K562 (cell line): Measurements from ENCODE around the gene MYOT. TPM values are rescaled to one million over a fixed set of nuclear protein-coding genes. Genes with fewer than 3 reads are reported as not detected.
"Not testable (repeated sequence)": the region's sequence is repeated elsewhere in the genome, so short reads cannot be mapped to it uniquely, and the experiment has no call there.

Experiments used
- ATAC-seq: fragments of 200-7000 bp; cut with Tn5 transposase; 3 replicates; pipeline ENCODE4 v1.9.1; 2020; ENCODE audit warnings: moderate library complexity
- BruUV-seq: library from RNA; stranded (reverse); fragments of 400-500 nt; replicated peaks from 2 replicates; lab custom pipeline; 2021; lab: Mats Ljungman, UMichigan
- CTCF ChIA-PET: fragments of 300-600 bp; formaldehyde crosslinking; extraction: SDS; loops from one replicate; lab custom pipeline; 2021; ENCODE audit warnings: low intra/inter-chr PET ratio; lab: Yijun Ruan, JAX
- POLR2A ChIA-PET: fragments of 300-600, 350-650 bp; sonication (Branson Sonifier 250); formaldehyde crosslinking; extraction: SDS; loops from one replicate; lab custom pipeline; 2021; ENCODE audit warnings: antibody characterized with exemption, inconsistent platforms; lab: Yijun Ruan, JAX
- DNase-seq, 4 experiments: peaks; one replicate each; pipeline versions ENCODE4 v3.0.0 to v3.0.0-alpha.2; 2011 to 2018; ENCODE audit warnings: low spot score in 3 of 4, mixed read lengths in 3 of 4; ENCODE audit errors: extremely low read depth in 1 of 4
- FAIRE-seq: peaks from 2 replicates; lab custom pipeline; 2011; peaks lifted over from hg19 to GRCh38; lab: Jason Lieb, UNC
- H2AFZ ChIP-seq: 2 replicates; pipeline ENCODE4 v1.6.0; 2011; ENCODE audit warnings: low read depth, low read length, control low read depth, inconsistent platforms
- H3K27ac ChIP-seq: fragments of 200-600 bp; 3 replicates; pipeline ENCODE4 v1.8.0; 2011; ENCODE audit warnings: low read depth, mild to moderate bottlenecking, control low read depth, inconsistent platforms, low read length, moderate library complexity, mixed read lengths; ENCODE audit errors: extremely low read depth
- H3K27me3 ChIP-seq, 2 experiments: fragments of 300-600 bp in 1 of 2; 2 replicates in 1 of 2; 3 replicates in 1 of 2; pipeline versions ENCODE4 v1.6.0 to v1.8.0; 2011; ENCODE audit warnings: inconsistent platforms in 2 of 2, low read length in 2 of 2, mild to moderate bottlenecking in 1 of 2, mixed read lengths in 1 of 2, moderate library complexity in 1 of 2; ENCODE audit not compliant: control insufficient read depth in 2 of 2, insufficient read depth in 2 of 2
- H3K36me3 ChIP-seq: fragments of 300-600 bp; 3 replicates; pipeline ENCODE4 v1.8.0; 2011; ENCODE audit warnings: mild to moderate bottlenecking, low read length, inconsistent platforms; ENCODE audit not compliant: control insufficient read depth, insufficient read depth
- H3K4me1 ChIP-seq, 2 experiments: fragments of 200-600 bp in 1 of 2; replicated peaks in 1 of 2; 2 replicates in 1 of 2; 3 replicates in 1 of 2; pipeline versions ENCODE4 v1.5.1 to v1.8.0; 2011; ENCODE audit warnings: inconsistent platforms in 2 of 2, low read length in 2 of 2, mild to moderate bottlenecking in 1 of 2, mixed read lengths in 1 of 2, moderate library complexity in 1 of 2; ENCODE audit not compliant: control insufficient read depth in 2 of 2, insufficient read depth in 2 of 2
- H3K4me2 ChIP-seq: 2 replicates; pipeline ENCODE4 v1.6.1; 2011; ENCODE audit warnings: low read length, control low read depth, inconsistent platforms, mixed read lengths; ENCODE audit not compliant: insufficient read depth
- H3K4me3 ChIP-seq: fragments of 200-600 bp; sonication (generic), shearing (Covaris generic); 2 replicates; pipeline ENCODE4 v1.5.1; 2016; ENCODE audit warnings: control low read depth, inconsistent platforms
- H3K79me2 ChIP-seq: fragments of 200-600 bp; 3 replicates; pipeline ENCODE4 v1.8.0; 2011; ENCODE audit warnings: low read length, inconsistent platforms; ENCODE audit not compliant: control insufficient read depth, insufficient read depth
- H3K9ac ChIP-seq, 2 experiments: 2 replicates each; pipeline versions ENCODE4 v1.6.0 to v1.6.1; 2011; ENCODE audit warnings: low read depth in 2 of 2, low read length in 2 of 2, control low read depth in 1 of 2, inconsistent platforms in 1 of 2, mild to moderate bottlenecking in 1 of 2, mixed read lengths in 1 of 2; ENCODE audit not compliant: insufficient read depth in 1 of 2
- H3K9me1 ChIP-seq: one replicate; pipeline ENCODE4 v1.6.0; 2011; ENCODE audit warnings: inconsistent platforms, mild to moderate bottlenecking, low read length, moderate library complexity; ENCODE audit not compliant: control insufficient read depth, insufficient read depth
- H3K9me3 ChIP-seq: replicated peaks from 2 replicates; pipeline ENCODE4 v1.5.1; 2011; ENCODE audit warnings: low read depth, low read length, inconsistent platforms; ENCODE audit not compliant: control insufficient read depth, insufficient read depth
- H4K20me1 ChIP-seq: replicated peaks from 2 replicates; pipeline ENCODE4 v1.6.1; 2011; ENCODE audit warnings: low read length, inconsistent platforms, mixed read lengths; ENCODE audit not compliant: control insufficient read depth, insufficient read depth
- BMI1 ChIP-seq: fragments of 150-350 bp; IDR thresholded peaks from 2 replicates; pipeline ENCODE4 v1.6.1; 2014; ENCODE audit warnings: low read length
- CBX8 ChIP-seq: fragments of 200-600 bp; sonication (generic); IDR thresholded peaks from 2 replicates; pipeline ENCODE4 v1.6.1; 2012; ENCODE audit warnings: borderline replicate concordance, mixed run types, low read depth, mild to moderate bottlenecking, moderate library complexity, mixed read lengths, low read length, control low read depth, inconsistent platforms; ENCODE audit not compliant: poor library complexity, severe bottlenecking; ENCODE audit errors: extremely low read depth
- CHD2 ChIP-seq: IDR thresholded peaks from 2 replicates; pipeline ENCODE4 v1.6.1; 2011; ENCODE audit warnings: low read depth, low read length
- FOXJ2 ChIP-seq: fragments of 200-800 bp; sonication (Bioruptor generic); IDR thresholded peaks from 2 replicates; pipeline ENCODE4 v1.6.1; 2016; ENCODE audit warnings: missing genetic modification characterization, missing compliant biosample characterization
- GTF2A2 ChIP-seq: IDR thresholded peaks from 2 replicates; pipeline ENCODE4 v1.6.1; 2016; ENCODE audit warnings: mild to moderate bottlenecking, missing genetic modification characterization, missing compliant biosample characterization
- HNRNPH1 ChIP-seq: fragments of 200-400 bp; formaldehyde crosslinking; optimal IDR thresholded peaks from 2 replicates; pipeline ENCODE3; 2017; ENCODE audit warnings: low read depth, mild to moderate bottlenecking, low read length, moderate library complexity
- MBD2 ChIP-seq: sonication (generic); IDR thresholded peaks from 2 replicates; pipeline ENCODE4 v1.6.1; 2016; ENCODE audit warnings: low read depth, borderline replicate concordance
- RNF2 ChIP-seq: sonication (generic); IDR thresholded peaks from 2 replicates; pipeline ENCODE4 v1.6.1; 2016
- ZNF146 ChIP-seq: IDR thresholded peaks from one replicate; pipeline ENCODE4 v1.6.1; 2018; ENCODE audit warnings: missing compliant biosample characterization; ENCODE audit not compliant: unreplicated experiment
- WGBS: fragments of 100-300 bp; shearing (Covaris generic); methylation state at CpG from one replicate; pipeline ENCODE4 v1.1.6; 2016; ENCODE audit warnings: low coverage, mixed read lengths; ENCODE audit not compliant: insufficient coverage; ENCODE audit errors: missing lambda C conversion rate; 5-methylcytosine and 5-hydroxymethylcytosine counted together
- in situ Hi-C: fragments of 300-500 bp; cut with MboI; formaldehyde crosslinking; loops from 4 replicates; pipeline ENCODE4 v1.15.0; 2018; ENCODE audit warnings: inconsistent platforms, mixed read lengths
- intact Hi-C: fragments of 100-400 bp; cut with micrococcal nuclease; formaldehyde crosslinking; loops from 2 replicates; pipeline ENCODE4 v1.14.2; 2022
- polyA plus RNA-seq, 8 experiments: library from polyadenylated mRNA; depleted of rRNA in 4 of 8; stranded (reverse) in 5 of 8; unstranded in 3 of 8; fragments of >200 nt; fragmentation: Nextera tagmentation in 2 of 8; fragmentation: Illumina TruSeq in 1 of 8; extraction: Ambion mirVana in 2 of 8; extraction: Trizol in 1 of 8; gene quantifications; 2 replicates each; pipeline versions ENCODE4 v1.2.1 to v1.2.3, GENCODE V29; 2011 to 2014; ENCODE audit warnings: inconsistent platforms in 1 of 8, missing spikeins in 1 of 8
- total RNA-seq, 7 experiments: library from RNA; depleted of rRNA in 6 of 7; stranded (reverse); fragments of >200 nt in 6 of 7; fragmentation: Illumina TruSeq in 2 of 7; extraction: Trizol in 2 of 7; gene quantifications; 2 replicates each; pipeline versions ENCODE4 v1.2.1 to v1.2.3, GENCODE V29; 2011 to 2021; ENCODE audit warnings: low replicate concordance in 1 of 7

Gene MYOT
- total and polyA plus RNA-seq, 9 of the 15 experiments (the other 6 are each of a cell fraction or from before 2014, with no cell fraction given) = 0.24 to 0.38 TPM; not detected in 7

DNA sequence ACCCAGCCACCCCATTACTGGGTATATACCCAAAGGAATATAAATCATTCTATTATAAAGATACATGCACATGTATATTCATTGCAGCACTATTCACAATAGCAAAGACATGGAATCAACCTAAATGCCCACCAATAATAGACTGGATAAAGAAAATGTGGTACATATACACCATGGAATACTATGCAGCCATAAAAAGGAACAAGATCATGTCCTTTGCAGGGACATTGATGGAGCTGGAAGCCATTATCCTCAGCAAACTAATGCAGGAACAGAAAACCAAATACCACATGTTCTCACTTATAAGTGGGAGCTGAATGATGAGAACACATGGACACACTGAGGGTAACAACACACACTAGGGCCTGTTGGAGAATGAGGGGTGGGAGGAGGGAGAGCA lies 14.5 kb upstream of the MYOT start:
- ATAC-seq, H3K4me3 ChIP-seq, H3K9me3 ChIP-seq, H3K9ac ChIP-seq, DNase-seq, FAIRE-seq, intact Hi-C loops, POLR2A ChIA-PET, H3K4me1 ChIP-seq, H3K79me2 ChIP-seq, H3K9me1 ChIP-seq, BruUV-seq, CTCF ChIA-PET, H3K4me2 ChIP-seq, H3K27me3 ChIP-seq, H3K27ac ChIP-seq, H3K36me3 ChIP-seq, H4K20me1 ChIP-seq, H2AFZ ChIP-seq, in situ Hi-C loops: not testable (repeated sequence)
- TF ChIP-seq ZNF146 (CRISPR knock-in tag) = peak; percentile 36

DNA sequence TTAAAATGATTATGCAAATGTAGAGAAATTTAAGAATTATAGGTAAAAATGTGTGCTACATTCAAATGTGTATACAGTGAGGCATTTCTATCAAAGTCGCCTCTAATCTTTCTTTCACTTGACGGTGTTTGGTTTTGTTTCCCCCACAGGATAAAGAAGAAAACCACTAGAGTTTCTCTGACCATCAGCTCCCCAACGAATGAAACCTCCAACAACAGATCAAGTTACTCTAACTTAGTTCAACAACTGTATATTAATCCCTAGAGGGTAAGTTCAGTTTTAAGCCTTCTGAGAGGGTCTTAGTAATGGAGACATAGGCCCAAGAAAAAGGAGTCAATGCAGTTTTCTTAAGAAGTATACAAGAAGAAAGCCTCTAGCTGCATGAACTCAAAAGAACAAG lies 11.5 kb upstream of the MYOT start:
- ChIA-PET CTCF (no interaction called here), POLR2A (interaction anchor here (0.9 kb wide), 1 partner anchor 11 kb away, joined by 4 read pairs; no protein-coding TSS in a partner anchor)
- Histone ChIP-seq H3K27ac (no peak overlapping the region), H3K27me3 (peaks cover 0 to 3% of the 10 kb centered on the region in 2 experiments; a peak in 2 of 5 replicates), H3K4me1 (no peaks in the 10 kb centered on the region), H3K4me3 (no peak overlapping the region), H3K9me3 (no peaks in the 10 kb centered on the region), H2AFZ (no peak overlapping the region), H3K9ac (no peak overlapping the region), H4K20me1 (no peaks in the 10 kb centered on the region), H3K4me2 (no peak overlapping the region), H3K79me2 (no peaks in the 10 kb centered on the region), H3K36me3 (no peaks in the 10 kb centered on the region), H3K9me1 (no peaks in the 10 kb centered on the region)
- BruUV-seq = no TSS peak
- in situ Hi-C loops (no loop called here), intact Hi-C loops (no loop called here)
- ATAC-seq (no peak), DNase-seq (no peak), FAIRE-seq (peak; percentile 32)
- 8% methylated on average over 3 of the region's 3 CpGs for WGBS
- TF ChIP-seq FOXJ2 (tag) = no peak
- no peak for TF ChIP-seq MBD2
- no peak for TF ChIP-seq GTF2A2 (tag)
- peak; percentile 93 for TF ChIP-seq CBX8
- 0 out of 2 replicates have a peak, but pooled peaks have one; percentile 32 for TF ChIP-seq BMI1
- 0 out of 2 replicates have a peak, but pooled peaks have one; percentile 45 for TF ChIP-seq RNF2
- no peak for TF ChIP-seq CHD2
- no peak for TF ChIP-seq HNRNPH1
